Mesothelial cell of epicardium (in vitro differentiated cells): ENCODE data around the gene CDK4. TPM values are rescaled to one million over a fixed set of nuclear protein-coding genes. Genes with fewer than 3 reads are reported as not detected.

Experiments used
- DNase-seq, 2 experiments: peaks; one replicate each; pipeline ENCODE4 v3.0.0; 2021; ENCODE audit warnings: low spot score in 2 of 2; ENCODE audit not compliant: unreplicated experiment in 2 of 2
- H3K27ac Mint-ChIP-seq: 2 replicates; pipeline ENCODE4 v1.8.0; 2021; ENCODE audit warnings: mixed read lengths
- H3K27me3 Mint-ChIP-seq: 2 replicates; pipeline ENCODE4 v1.8.0; 2021; ENCODE audit warnings: low read depth, mixed read lengths
- H3K36me3 Mint-ChIP-seq: 2 replicates; pipeline ENCODE4 v1.8.0; 2021; ENCODE audit warnings: mixed read lengths
- H3K4me1 Mint-ChIP-seq: 2 replicates; pipeline ENCODE4 v1.8.0; 2021; ENCODE audit warnings: mixed read lengths
- H3K4me3 Mint-ChIP-seq: 2 replicates; pipeline ENCODE4 v1.8.0; 2021; ENCODE audit warnings: mild to moderate bottlenecking, moderate library complexity, mixed read lengths
- H3K9me3 Mint-ChIP-seq: 2 replicates; pipeline ENCODE4 v1.8.0; 2021; ENCODE audit warnings: mixed read lengths
- CTCF ChIP-seq: fragments of 200-600 bp; sonication (generic); IDR thresholded peaks from one replicate; pipeline ENCODE4 v1.5.0; 2021; ENCODE audit warnings: antibody characterized with exemption; ENCODE audit not compliant: unreplicated experiment
- total RNA-seq: library from RNA; stranded (reverse); gene quantifications from 3 replicates; pipeline ENCODE4 v1.2.1, GENCODE V29; 2021

Gene CDK4
- total RNA-seq, 1 donor from 2014 or later = 171 TPM

GRCh38 chr12:57731411-57732080 is 20.6 kb downstream of the CDK4 start:
- Mint-ChIP-seq H3K36me3 (no peaks in the 10 kb centered on the region), H3K9me3 (no peaks in the 10 kb centered on the region), H3K4me3 (no peak overlapping the region), H3K27ac (no peak overlapping the region), H3K4me1 (peaks cover 4% of the 10 kb centered on the region), H3K27me3 (peaks cover 99% of the 10 kb centered on the region)
- no peak for DNase-seq
- TF ChIP-seq CTCF = no peak

DNA sequence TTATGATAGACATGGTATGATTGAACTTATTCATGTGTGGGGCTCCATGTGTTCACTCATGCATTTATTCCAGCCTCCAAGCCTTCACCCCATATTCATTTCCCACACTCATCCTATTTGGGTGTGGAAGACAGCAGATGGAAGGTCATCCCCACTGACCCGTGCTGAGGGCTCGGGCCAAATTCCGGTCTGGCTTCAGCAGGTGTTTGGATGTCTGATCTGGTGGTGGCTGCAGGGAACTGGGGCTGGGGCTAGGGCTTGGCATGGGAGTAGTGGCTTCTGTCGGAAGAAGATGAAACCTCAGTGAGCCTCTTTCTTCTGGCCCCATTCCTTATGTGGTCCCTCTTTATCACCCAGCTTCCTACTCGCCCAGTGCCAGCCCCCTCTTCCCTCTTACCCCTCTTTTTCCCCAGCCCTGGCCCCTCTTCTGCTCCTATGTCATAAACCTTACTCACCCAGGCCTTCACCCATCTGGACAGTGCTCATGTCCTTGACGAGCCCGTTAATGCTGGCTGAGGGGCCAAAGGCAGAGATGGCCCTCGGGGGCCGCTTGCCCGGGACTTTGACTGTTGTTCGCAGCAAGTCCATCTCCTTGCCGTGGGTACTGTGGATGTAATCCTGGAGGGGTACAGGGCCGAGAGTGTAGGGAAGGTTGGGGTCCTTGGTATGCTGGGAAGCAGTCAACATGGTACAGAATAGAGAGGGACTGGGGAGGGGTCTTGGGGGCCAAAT is 21.6 kb downstream of the CDK4 start:
- Mint-ChIP-seq H3K27ac (no peak overlapping the region), H3K36me3 (no peaks in the 10 kb centered on the region), H3K4me3 (no peak overlapping the region), H3K9me3 (no peaks in the 10 kb centered on the region), H3K4me1 (peaks cover 4% of the 10 kb centered on the region), H3K27me3 (peaks cover 97% of the 10 kb centered on the region)
- TF ChIP-seq CTCF = no peak
- DNase-seq = no peak

DNA sequence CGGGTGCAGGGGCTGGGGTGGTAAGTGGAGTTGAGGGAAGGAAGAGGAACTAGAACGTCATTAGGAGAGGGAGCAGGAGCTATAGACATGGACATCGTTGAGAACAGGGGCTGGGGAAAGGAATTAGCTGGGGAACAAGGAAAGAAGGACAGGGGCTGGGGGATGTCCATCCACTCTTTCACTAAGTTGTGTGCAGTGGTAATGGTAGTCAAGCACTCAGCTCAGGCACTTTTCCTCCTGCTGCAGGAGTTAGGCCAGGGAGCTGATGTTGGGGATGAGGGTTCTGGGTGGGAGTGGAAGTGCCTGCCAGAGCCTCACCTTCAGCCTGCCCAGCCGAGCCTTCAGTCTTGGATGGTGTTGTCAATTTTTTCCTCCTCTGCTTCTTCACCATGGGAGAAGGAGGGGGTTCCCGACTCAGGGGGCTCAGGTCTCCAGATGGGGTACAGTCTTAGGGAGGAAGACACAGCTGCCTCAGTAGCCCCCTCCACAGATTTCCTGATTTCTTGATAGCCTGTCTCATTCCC is 22.7 kb downstream of the CDK4 start:
- Mint-ChIP-seq H3K4me3 (no peak overlapping the region), H3K27me3 (peaks cover 97% of the 10 kb centered on the region), H3K9me3 (no peaks in the 10 kb centered on the region)

DNA sequence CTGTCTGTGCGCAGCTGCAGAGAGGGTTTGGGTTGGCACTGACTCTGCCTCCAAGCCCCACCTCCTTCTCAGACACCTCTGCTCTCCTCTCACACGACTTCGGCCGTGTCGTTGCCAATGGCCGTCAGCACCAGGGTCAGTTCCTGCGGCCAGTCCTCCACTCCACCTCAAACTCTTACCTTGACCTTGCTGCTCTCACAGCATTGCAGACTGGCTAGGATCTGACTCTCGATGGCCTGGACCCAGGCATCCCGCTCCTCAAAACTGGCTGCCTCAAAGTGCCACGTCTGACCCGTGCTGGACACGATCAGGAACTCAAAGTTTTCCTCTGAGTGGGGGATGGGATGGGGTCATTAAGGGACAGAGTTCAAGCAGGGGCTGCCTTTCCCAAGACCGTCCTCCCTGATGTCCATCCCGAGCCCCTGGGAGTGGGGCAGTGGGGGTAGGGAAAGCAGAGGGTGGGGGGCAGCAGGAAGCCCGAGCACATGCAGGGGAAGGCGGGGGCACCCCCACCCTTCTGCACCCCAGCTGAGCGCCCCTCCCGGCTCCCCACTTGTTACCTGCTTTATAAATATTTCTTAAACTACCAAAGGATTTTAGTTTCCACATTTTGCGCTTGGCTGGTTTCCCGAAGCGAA is 24.2 kb downstream of the CDK4 start:
- Mint-ChIP-seq H3K27ac (no peak overlapping the region), H3K4me3 (peak overlapping the region; percentile 4), H3K36me3 (no peaks in the 10 kb centered on the region), H3K9me3 (no peaks in the 10 kb centered on the region), H3K4me1 (peaks cover 4% of the 10 kb centered on the region), H3K27me3 (peaks cover 97% of the 10 kb centered on the region)
- TF ChIP-seq CTCF = no peak
- DNase-seq = peak in 1 of 2 experiments; percentile 37

More for the DNA sequence above, 22.7 kb downstream of the CDK4 start:
- DNase-seq = no peak
- Mint-ChIP-seq H3K27ac (no peak overlapping the region), H3K4me1 (peaks cover 4% of the 10 kb centered on the region), H3K36me3 (no peaks in the 10 kb centered on the region)
- TF ChIP-seq CTCF = no peak

DNA sequence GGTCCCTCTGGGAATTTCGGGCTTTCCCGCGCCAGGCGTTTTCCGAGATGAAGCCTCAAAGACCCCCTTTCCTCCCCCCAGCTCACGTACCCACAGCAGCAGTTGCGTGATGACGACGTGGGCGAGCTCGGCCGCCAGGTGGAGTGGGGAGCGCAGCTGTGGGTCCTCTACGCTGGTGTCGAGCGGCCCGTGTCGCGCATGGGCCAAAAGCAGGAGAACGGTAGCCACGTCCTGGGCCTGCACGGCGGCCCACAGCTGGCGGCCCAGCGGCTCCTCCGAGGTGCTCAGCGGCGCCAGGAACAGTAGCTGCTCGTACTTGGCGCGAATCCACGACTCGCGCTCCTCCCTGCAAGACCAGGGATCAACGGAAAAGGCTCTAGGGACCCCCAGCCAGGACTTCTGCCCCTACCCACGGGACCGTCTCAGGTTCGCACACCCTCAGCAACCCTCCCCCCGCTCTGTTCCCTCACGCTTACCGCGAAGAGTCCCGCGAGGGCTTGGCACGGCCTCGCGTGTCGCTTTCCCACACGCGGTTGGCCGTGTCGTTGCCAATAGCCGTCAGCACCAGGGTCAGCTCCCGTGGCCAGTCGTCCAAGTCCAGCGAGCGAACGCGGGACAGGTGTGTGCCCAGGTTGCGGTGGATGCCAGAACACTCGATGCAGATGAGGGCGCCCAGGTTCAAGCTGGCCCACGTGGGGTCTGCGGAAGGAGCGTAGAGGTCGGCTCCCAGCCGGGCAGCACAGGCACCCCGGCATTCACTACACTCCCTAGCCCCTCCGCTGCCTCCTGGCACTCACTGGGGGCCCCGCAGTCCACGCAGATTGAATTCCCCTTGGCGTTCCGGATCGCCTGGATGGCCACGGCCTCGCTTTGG is 25.0 kb downstream of the CDK4 start:
- Mint-ChIP-seq H3K36me3 (peaks cover under 1% of the 10 kb centered on the region), H3K4me1 (peaks cover 4% of the 10 kb centered on the region), H3K27me3 (peaks cover 92% of the 10 kb centered on the region), H3K27ac (no peak overlapping the region), H3K9me3 (no peaks in the 10 kb centered on the region), H3K4me3 (peak overlapping the region; percentile 54)
- peak in 1 of 2 experiments; percentile 51 for DNase-seq
- no peak for TF ChIP-seq CTCF
